Islet of Langerhans (tissue), 1 donor: ENCODE data around the gene PRKN.

ENCODE experiments used
- FAIRE-seq: peaks from one replicate; lab custom pipeline; 2011; peaks lifted over from hg19 to GRCh38; lab: Jason Lieb, UNC

The PRKN gene

DNA sequence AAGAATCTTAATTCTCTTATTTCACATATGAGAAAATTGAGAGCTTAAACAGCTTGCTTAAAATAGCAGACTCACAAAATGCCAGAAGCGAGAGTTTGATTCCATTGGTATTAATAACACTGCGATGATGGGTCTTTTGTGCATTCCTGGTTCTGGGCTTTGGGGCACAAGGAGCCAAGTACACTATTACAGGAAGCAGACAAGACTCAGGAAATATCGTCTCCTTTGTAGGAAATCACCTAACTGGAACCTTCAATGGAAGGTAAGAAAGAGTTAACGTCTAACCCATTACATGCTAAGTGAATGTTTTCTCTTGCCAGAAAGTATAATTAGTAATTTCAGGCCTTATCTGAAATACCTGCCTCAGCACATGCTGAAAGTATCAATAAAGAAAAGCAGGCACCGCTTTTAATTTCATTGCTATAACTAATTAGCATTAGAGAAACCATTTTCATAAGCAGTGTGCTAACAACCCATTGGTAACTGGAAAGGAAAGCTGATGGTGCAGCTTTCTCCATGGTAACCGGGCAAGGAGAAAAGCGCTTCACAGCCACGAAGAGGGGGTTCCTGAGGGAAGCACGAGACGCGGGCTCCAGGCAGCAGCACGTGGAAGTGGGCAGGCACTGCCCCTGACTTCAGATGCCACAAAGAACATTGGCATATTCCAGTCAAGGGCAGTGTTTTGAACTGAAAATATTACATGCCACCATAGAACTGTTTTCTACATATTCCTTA lies 1247.0 kb downstream of the PRKN start:
- no peak for FAIRE-seq

- FAIRE-seq, result no peak
Observed at GRCh38 chr6:161479376-161479775, 1248.2 kb downstream of the PRKN start.

DNA sequence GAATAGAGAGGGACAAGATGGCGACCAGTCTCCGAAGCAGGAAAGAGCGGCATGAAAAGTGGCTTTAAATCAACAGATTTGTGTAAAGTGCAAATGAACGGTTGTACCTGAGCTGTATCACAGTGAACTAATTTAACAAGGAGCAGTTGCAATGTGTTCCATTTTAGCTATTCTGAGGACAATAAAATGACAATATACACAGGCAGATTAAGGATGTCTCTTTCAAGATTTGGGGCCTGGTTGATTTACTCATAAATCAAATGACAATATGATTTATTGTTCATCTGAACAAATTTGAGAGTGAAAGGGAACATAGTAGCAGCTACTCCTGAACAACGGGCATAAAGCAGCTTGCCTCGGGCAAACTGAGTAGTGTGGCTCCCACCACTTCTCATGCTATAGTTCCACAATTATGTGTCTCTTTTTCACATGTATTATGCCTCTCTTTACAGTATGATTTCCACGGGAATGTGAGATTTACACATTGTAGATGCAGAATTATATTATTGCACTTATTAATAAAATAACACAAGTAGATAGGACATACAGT lies 1249.6 kb downstream of the PRKN start:
- no peak for FAIRE-seq

DNA sequence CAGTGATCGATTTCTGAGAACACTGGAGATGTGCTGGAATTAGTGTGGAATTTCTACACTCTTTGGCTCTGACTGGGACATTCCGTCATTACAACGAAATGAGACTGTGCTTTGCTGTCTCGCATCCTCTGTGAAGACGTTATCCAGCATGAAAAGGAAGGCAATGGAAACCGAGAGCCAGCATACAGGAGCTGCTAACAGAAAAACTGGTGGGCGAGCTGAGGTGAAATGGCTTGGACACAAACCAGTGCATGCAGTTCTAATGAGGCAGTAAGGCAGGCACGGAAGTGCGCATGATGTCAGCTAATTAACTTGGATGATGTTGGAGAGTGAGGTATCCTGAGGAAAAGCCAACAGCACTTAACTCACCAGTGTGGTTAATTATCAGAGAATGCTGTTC lies 1250.9 kb downstream of the PRKN start:
- peak; percentile 88 for FAIRE-seq

DNA sequence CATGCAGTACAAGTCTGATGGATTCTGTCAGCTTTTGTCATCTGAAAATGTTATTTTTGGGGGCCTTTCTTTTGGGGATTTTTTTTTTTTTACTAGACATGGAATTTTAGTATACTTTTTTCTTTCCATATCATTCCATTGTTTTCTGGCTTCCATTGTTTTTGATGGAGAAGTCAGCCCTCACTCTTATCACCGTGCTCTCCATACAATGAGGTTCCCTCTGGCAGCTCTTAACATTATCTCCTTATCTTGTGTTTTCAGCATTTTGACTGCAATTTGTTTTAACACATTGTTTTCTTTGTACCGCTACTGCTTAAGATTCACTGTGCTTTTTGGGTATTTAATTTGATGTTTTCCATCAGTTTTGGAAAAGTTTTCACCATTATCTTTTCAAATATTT lies 1262.2 kb downstream of the PRKN start:
- no peak for FAIRE-seq

GRCh38 chr6:161463071-161463470 lies 1264.5 kb downstream of the PRKN start:
- no peak for FAIRE-seq

DNA sequence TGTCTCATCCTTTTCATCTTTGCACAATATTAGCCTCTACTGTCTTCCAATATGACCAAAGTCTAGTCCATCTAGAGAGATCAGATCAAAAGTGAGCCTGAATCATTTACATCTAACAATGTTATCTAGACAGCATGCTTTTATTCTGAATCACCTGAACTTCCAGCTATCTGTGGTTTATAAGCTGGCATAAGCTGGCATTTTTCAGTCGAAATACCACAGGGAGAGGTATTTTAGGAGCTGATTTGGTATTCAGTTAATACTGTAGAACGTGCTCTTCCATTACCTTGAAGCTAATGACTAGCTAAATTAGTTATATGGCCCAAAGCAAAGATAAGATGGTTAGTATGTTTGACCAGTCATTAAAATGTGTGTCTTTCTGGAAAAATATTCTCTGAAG lies 1265.4 kb downstream of the PRKN start:
- no peak for FAIRE-seq

- FAIRE-seq, result no peak
Observed at GRCh38 chr6:161459008-161459615, 1268.5 kb downstream of the PRKN start.

GRCh38 chr6:161458201-161458951 lies 1269.2 kb downstream of the PRKN start:
- no peak for FAIRE-seq

GRCh38 chr6:161455848-161456247 lies 1271.7 kb downstream of the PRKN start:
- FAIRE-seq, result no peak

DNA sequence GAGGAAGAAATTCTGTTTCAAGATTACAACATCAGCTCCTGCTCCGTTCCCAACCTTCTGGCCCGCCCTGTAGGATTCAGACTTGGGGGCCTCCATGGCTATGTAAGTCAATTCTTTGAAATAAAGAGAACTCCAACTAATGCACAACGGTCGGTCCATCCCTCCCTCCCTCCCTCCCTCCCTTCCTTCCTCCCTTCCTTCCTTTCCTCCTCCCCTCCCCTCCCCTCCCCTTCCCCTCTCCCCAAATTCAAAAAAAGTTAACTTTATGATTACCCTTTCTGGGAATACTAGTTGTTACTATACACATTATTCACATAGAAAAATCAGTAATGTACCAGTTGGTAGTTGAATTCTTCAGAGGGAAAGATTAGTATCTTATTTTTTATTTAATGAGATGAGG lies 1274.0 kb downstream of the PRKN start:
- FAIRE-seq, result no peak

GRCh38 chr6:161452241-161452640 lies 1275.3 kb downstream of the PRKN start:
- FAIRE-seq, result no peak

DNA sequence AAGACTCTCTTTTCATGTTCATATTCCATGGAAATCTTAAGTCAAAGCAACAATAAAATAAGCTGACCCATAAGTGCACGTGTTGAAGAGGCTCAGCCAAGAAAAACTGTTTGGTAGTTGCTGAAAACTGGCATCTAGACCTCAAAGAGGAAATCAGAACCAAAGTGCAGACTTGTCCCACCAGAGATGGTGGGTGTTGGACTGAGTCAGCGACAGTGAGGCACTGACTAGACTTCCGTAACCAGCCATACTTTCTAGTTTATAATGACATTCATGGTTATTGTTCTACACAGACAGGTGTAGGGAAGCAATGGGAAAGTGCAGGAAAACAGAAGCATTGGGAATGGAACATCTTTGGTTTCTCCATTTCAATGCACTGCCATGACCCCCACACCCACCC lies 1278.0 kb downstream of the PRKN start:
- no peak for FAIRE-seq

DNA sequence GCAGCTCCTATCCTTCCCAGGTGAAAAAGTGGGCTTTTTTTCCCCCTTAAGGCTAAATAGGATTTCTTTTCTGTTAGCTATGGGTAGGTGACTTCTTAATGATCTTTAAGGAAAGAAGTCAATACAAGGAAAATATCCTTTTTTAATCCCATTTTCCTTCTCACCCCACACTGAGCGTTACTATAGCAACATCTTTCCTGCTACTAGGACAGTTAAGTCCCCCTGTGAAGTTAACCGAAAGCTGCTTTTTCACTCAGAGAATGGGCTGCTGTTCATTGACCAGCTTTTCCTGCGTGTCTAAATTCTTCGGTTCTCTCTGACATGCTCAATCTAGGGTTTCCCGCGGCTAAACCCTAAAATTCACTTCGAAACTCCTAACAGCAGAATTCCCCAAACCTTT lies 1280.6 kb downstream of the PRKN start:
- FAIRE-seq, result no peak

DNA sequence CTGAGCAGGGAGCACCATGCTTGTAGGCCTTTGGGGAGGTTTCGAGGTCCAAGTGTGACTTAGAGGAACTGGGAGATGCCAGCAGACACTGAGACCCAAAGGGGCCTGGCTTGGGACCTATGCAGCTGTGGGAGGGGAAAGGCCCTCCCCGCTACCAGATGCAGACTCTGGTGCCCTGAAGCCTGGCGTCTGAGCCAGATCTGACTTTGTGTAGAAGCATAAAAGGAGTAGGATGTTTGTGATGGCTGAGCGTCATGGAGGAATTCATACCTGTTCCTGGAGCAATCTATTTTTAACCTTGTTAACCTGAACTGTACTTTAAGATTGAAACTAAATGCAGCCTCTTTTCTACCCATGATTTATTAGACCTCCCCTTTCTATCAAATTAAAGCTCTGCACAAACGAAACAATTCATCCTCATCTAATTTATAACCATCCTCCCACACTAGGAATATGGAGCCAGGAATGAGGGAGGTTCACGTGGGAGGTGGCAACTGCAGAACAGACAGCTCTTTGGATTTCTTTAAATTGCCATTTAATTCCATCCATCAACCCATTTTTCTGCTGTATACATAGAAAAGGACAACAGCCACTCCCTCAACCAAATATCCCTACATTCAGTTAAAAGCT lies 1281.2 kb downstream of the PRKN start:
- FAIRE-seq, result no peak

- FAIRE-seq, result no peak
Observed at GRCh38 chr6:161445021-161445799, 1282.4 kb downstream of the PRKN start.

DNA sequence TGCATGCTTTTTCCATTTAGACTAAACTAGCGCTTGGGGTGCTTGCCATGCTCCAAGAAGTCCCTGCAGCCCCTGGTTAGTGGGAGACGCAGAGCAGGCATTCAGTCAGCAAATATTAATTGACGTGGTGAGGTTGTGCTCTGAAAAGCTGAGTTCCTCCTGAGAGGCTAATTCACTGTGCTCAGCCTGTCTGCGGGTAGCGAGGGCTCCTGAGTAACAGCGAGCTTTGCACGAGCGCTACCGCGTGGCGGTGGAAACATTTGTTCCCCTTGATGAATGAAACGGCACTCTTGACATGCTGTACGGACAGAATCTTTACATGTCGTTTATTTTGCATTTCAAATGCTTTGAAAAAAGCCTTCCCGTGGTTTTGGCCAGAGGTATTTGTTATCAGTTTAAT lies 1283.1 kb downstream of the PRKN start:
- FAIRE-seq, result no peak

- FAIRE-seq, result no peak
Observed at GRCh38 chr6:161443848-161444247, 1283.7 kb downstream of the PRKN start.

DNA sequence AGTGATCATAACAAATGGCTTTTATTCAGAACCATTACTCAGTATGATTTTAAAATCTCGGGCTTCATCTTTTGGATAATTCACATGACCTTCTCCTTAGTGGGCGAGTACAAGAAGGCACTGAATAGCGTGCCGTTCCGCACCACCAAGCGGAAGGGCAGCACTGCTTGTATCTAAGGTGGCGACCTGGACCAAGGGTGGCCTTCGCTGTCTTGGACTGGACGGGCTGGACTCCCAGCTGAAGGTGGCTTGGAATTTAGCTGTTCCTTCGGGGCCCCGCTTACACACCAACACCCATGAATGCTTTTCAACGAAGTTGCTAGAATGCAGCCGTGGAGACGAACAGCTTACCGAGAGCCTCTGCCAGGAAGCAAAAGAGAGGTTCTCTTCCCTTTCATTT lies 1285.1 kb downstream of the PRKN start:
- no peak for FAIRE-seq

DNA sequence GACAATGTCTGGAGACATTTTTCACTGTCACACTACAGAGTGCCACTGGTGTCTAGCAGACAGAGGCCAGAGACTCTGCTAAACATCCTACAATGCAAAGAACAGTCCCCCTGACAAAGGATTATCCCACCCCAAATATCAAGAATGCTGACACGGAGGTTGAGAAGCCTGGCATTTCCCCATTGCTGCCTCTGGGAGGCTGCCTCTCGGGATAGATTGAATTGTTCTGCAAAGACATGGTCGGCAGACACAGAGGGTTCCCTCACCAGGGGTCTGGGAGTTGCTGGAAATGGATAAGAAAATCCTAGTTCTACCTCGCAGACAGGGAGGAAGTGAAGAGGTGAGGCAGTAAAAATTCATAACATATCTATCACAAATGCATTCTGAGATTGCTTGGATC lies 1287.3 kb downstream of the PRKN start:
- FAIRE-seq, result no peak

- no peak for FAIRE-seq
Observed at GRCh38 chr6:161439093-161439492, 1288.5 kb downstream of the PRKN start.
